Embryonic facial prominence (tissue), 1 donor: ENCODE measurements around the gene DCAF8L2.
"Not testable (repeated sequence)": the region's sequence is repeated elsewhere in the genome, so short reads cannot be mapped to it uniquely, and the experiment has no call there.

Experiments
- DNase-seq: peaks from one replicate; pipeline ENCODE4 v3.0.0-alpha.2; 2016; ENCODE audit errors: extremely low spot score

DCAF8L2 gene

GRCh38 chrX:27590044-27590443, at the start of gene DCAF8L2:
TSS of gene DCAF8L2 (plus strand) at chrX:27590344. CDS start at chrX:27746896, 156,552 bp downstream.
- DNase-seq = no peak

DNA sequence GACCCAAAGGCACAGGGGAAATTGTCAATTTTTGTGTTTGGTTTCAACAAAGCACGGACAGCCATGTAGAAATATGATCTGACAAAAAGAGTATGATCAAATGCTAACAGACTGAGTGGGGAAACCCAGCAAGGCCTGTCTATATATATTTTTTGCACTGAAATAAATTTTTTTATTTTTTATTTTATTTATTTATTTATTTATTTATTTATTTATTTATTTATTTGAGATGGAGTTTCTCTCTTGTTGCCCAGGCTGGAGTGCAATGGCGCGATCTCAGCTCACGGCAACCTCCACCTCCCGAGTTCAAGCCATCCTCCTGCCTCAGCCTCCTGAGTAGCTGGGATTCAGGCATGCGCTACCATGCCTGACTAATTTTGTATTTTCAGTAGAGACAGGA, 49.0 kb upstream of the DCAF8L2 start:
- not testable (repeated sequence) for DNase-seq

GRCh38 chrX:27548624-27549023, 41.5 kb upstream of the DCAF8L2 start:
- DNase-seq = no peak

DNA sequence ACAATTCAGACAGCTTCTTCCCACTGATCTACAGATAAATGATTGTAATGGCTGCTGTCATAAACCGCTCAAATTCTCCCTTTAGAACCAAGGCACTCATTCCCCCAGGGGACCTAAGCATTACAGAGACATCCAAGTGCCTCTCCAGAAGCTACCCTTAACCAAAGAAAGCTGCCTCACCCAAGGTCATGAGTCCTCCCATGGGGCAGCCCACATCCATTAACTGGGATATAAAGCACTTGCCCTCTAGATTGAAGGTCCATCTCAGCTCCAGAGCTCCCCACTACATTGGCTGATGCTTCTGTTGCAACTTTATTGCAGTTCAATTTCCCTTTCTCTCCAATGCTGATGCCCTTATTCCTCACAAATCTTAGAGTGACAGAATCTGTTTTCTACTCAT, 40.5 kb upstream of the DCAF8L2 start:
- DNase-seq = no peak

DNA sequence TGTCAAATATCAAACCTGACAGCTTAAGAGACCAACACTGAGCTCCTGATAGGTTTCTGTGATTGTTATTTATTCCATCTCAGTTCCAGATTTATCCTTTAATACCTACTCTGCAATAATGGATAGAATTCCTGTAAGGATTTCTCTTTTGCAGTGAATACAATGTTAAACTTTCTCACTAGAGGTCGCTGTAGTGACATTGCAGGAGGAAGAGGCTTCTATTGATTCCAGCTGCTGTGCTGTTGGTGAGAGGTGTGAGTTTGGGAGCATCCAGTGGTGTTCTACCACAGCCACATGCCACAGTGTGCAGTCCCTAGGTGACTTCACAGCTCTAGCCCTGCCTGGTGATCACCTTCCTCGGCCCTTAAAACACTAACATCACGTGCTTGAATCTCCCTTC, 34.6 kb upstream of the DCAF8L2 start:
- DNase-seq = no peak

DNA sequence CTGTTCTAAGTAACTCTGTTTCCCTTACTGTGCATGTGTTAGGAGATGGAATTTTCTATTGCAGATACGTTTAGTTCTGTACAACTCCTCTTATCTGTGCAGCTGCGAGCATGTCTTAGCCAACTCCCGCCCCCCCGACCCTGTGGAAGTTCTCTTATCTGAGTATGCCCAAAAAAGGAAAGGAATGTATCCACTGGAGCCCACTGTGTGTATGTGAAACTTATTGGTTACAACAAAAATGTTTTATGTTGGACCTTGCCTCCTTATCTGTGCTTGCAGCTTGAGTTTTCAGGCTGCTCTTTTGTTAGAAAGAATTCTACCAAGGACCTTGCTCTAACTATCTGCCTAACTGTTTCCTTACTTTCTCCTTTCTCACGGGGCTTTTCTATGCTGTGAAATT, 24.2 kb upstream of the DCAF8L2 start:
- DNase-seq = no peak

DNA sequence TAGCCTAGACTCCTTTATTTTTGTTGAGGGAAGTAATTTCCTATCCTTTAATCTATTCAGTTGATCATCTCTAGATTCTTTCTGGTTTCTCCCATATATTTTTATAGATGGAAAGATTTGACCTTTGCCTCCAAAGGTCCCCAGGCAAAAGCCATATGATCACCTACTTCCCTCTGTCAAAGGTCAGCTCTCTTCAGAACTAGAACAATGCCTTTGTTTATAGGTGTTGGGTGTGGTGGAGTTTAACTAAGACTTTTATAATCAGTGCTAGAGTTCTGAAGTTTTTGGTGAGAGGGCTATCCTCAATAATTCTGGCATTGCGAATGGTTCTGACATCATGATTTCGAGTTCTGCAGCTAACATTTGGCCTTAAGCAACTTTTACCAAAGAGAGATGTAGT, 19.0 kb upstream of the DCAF8L2 start:
- DNase-seq = no peak

DNA sequence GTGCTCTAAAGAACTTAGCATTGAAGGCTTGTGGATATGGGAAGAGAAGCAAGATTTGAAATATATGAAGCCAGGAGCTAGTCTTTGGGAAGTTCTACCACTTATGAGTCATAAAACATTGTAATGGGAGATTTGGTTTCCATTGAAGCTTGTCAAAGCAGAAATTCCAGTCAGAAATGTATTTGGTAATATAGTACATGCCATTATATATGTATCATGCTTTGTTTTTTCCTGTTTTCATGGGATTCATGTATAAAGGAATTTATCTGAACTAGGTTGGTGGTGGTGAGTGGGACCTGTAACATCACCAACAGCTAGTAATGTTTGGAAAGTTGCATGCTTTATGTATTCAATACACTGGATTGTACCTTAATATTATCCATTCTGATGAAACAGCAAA, 14.6 kb upstream of the DCAF8L2 start:
- no peak for DNase-seq

DNA sequence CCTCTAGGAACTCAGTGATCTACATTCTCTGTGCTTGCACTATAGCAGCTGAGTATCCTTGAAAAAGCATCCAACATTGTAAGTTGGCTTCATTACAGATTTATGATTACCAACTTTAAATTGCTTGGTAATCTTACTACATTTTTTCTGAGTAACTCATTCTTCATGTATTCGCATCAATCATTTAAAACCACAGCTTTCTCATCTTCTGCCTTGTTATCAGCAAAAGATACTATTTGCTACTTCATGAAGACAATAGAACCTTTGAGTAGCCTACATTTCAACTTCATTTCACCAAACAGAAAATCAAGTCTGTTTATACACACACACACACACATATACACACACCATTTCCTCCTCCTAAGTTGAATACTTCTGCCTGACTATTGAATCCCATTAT, 6.2 kb upstream of the DCAF8L2 start:
- no peak for DNase-seq

DNA sequence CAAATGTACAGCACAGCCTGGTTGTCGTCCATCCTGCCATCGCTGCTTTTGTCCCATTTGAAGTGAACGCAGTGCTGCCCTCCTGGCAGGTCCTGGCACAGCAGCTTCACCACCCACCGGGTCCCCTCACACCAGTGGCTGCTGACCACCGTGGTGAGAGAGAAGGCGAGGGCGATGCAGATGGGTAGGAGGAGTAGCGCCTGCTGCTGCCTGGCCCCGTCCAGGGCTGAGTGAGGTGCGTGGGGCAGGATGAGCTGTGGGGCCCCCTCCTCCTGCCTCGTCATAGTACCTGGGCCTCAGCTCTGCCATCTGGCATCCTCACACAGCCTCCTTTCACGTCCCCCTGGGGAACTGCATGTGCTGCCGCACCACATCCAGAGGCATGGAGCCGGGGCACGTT, 1.8 kb downstream of the DCAF8L2 start:
- DNase-seq = no peak

GRCh38 chrX:27597508-27597907, 7.4 kb downstream of the DCAF8L2 start:
- DNase-seq = no peak

GRCh38 chrX:27598312-27598711, 8.2 kb downstream of the DCAF8L2 start:
- no peak for DNase-seq

GRCh38 chrX:27599928-27600327, 9.8 kb downstream of the DCAF8L2 start:
- no peak for DNase-seq

DNA sequence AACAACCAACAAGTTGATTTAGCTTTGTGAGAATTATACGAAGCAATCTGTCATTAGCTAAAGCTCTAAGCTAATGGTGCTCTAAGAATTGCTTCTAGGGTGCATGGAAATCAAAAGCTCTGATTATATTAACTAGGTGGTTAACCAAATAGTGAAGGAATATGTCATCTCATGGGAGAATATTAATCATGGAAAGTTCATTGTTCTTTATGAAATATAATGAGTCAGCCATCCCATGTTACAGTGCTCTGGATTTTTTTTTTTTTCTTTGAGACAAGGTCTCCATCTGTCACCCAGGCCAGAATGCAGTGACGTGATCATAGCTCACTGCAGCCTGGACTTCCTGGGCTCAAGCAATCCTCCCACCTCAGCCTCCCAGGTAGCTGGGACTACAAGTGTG, 10.5 kb downstream of the DCAF8L2 start:
- DNase-seq = no peak

DNA sequence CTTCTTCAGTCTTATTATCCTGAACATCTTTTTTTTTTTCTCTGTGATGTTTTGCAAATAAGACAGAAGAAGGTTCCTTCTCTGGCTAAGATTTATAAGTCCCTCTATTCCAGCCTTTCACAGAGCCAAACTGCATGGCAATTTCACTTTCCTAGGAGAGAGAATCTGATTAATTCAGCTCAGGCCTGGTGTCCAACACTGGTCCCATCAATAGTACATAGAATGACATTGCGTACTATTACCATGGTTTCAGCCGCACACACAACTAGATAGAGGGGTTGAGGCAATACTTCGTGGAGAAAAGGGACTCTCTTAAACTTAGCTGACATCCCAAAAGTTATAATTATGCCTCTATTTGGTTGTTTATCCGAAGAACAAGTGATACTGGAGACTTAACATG, 18.5 kb downstream of the DCAF8L2 start:
- no peak for DNase-seq

DNA sequence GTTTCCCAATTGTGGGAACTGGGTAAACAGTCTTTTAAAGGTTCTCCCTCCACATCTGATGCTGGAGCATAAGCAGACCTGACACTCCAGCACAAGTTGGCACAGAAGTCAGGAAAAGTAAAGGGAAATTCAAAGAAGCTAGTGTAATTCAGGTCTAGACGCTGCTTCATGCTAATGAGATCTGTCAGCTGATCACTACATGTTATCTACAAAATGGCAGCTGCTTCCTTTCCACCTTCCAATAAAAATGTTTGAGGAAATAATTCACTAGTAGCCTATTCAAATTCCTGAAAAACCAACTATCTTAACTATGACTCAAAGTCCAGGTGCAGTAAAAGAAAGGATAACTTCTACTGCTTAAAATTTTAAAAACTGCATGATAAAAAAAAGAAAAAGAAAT, 29.3 kb downstream of the DCAF8L2 start:
- DNase-seq = no peak

- no peak for DNase-seq
Measured at GRCh38 chrX:27619975-27620374, 29.8 kb downstream of the DCAF8L2 start.

DNA sequence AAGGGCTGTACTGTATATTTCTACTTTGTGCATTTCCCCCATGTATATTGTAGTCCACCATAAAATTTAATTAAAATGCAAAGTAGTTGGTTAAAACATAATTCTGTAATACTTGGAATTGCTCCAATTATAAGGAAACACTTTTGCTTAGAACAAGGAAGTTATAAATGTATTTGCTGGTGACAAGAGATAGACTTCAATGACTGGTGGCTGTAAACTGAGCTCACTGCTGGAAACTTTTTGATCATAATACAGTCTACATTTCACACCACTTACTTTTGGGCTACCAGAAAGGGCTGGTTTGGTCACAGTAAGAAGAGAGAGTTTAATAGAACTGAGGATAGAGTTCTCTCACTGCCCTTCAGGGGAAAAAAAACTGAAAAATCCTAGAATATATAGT, 32.7 kb downstream of the DCAF8L2 start:
- DNase-seq = no peak

GRCh38 chrX:27626066-27626465, 35.9 kb downstream of the DCAF8L2 start:
- no peak for DNase-seq

GRCh38 chrX:27633328-27633727, 43.2 kb downstream of the DCAF8L2 start:
- DNase-seq = no peak

- no peak for DNase-seq
Measured at GRCh38 chrX:27656581-27656980, 66.4 kb downstream of the DCAF8L2 start.

DNA sequence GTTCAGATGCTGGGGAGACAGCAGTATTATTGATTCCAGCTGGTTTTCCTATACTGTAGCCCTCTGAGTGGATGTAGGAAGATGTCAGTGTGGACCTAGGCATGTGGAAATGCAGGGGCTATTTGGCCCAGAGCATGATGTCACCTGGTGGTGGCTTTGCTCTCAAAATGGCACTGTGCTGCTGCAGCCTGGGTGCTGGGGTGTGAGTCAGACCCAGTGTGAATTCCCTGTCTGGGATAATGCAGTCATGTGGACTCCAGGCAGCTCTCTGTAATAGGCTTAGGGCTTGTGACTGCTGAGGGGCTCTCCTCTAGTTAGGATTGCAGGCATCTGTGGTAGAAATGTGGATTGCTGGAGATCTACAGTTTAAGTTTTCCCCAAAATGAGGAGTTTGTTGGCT, 70.7 kb downstream of the DCAF8L2 start:
- DNase-seq = no peak

GRCh38 chrX:27671234-27671633, 81.1 kb downstream of the DCAF8L2 start:
- no peak for DNase-seq

DNA sequence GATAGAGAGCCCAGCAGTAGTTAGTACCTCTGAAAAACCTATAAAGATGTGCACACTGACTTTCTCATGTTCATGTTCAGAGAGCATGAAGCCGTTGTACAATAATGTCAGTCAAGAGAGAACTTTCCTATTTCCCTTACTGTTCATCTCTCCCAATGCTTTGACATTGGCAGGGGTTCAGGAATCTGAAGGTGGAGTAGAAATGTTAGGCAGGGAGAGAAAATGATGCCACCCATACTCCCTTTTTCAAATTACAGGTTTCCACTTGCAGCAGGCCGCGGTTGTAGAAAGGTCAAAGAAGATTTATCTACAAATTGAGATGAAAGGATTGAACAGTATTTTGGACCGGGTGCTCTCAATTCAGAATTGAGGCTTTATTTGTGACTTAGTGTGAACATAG, 84.3 kb downstream of the DCAF8L2 start:
- no peak for DNase-seq

GRCh38 chrX:27675493-27675892, 85.3 kb downstream of the DCAF8L2 start:
- DNase-seq = no peak
